ENCODE results near the gene SUSD4.

DNA sequence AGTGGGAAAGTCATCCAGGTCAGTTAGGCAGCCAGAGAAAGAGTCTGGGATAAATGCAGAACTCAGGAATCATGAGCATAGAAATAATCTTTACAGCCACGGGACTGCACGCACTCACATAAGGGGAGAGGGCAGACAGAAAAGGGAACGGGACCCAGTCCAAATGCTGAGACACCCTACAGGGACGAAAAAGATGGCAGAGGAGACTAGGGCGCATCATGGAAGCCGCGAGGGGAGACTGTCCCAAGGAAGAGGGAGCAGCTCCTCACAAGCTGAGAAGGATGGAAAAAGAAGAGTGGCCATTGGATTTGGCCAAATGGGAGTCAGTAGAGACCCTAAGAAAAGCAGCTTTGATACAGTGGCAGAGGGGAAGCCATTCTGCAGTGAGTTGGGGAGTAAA is 118.0 kb downstream of the SUSD4 start:
- no peak for TF ChIP-seq POLR2A (IDR thresholded peaks at IDR 0.05)
- TF ChIP-seq, protein P1, sequence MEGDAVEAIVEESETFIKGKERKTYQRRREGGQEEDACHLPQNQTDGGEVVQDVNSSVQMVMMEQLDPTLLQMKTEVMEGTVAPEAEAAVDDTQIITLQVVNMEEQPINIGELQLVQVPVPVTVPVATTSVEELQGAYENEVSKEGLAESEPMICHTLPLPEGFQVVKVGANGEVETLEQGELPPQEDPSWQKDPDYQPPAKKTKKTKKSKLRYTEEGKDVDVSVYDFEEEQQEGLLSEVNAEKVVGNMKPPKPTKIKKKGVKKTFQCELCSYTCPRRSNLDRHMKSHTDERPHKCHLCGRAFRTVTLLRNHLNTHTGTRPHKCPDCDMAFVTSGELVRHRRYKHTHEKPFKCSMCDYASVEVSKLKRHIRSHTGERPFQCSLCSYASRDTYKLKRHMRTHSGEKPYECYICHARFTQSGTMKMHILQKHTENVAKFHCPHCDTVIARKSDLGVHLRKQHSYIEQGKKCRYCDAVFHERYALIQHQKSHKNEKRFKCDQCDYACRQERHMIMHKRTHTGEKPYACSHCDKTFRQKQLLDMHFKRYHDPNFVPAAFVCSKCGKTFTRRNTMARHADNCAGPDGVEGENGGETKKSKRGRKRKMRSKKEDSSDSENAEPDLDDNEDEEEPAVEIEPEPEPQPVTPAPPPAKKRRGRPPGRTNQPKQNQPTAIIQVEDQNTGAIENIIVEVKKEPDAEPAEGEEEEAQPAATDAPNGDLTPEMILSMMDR (IDR thresholded peaks at IDR 0.05), result no peak

Measured in right lobe of liver (tissue), 4 donors.